Cerebellar nuclear complex (tissue), 1 donor: ENCODE measurements around the gene DDHD1.

Source experiments
- DNase-seq, 2 experiments: peaks; one replicate each; lab custom pipeline; 2025; lab: John Stamatoyannopoulos, UW

The DDHD1 gene

GRCh38 chr14:52995998-52996397, 157.1 kb downstream of the DDHD1 start:
- DNase-seq: no peak

GRCh38 chr14:52992236-52992870, 160.8 kb downstream of the DDHD1 start:
- DNase-seq: no peak

GRCh38 chr14:52988139-52988538, 165.0 kb downstream of the DDHD1 start:
- no peak for DNase-seq

- DNase-seq: no peak
Measured at GRCh38 chr14:52987514-52987913, 165.6 kb downstream of the DDHD1 start.

- DNase-seq: no peak
Measured at GRCh38 chr14:52987042-52987441, 166.1 kb downstream of the DDHD1 start.
